ENCODE data around the gene CTLA4. TPM values are rescaled to one million over a fixed set of nuclear protein-coding genes. Genes with fewer than 3 reads are reported as not detected.

Gene CTLA4
- total and polyA plus RNA-seq, 2 of the 4 experiments (the other 2 are of a cell fraction) = not detected

DNA sequence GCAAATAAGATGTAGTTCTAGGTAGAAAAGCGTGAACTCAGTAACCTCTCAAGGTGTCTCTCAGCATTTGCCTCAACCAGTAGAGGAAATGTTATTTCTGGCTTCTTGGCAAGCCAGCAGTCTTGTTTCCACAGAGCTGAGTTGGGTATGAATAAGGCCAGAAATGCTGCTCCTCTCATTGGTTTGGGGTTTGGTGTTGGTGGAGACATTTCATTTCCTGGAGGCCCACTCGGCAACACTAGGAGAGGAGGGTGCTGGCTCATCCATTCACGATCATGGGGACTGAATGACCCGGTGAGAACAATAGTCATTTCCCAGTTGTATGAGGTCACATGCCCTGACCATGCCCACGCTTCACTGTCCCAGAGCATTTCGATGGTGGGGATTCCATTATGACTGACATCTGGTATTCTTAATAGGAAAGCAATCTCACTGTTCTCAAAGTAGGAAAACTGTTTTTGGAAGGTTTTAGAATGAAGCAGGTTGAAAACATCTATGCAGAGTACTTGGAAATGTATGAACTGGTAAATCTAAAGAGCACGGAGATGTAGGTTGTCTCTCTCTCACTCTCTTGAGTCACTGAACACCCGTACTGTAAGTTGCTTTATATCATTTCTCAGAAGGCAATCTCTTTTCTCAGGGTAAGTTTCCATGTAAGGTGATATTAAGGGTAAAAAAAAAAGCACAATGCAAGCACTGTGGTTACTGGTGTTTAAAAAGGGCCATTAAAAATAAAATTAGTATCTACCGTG, 37.1 kb upstream of the CTLA4 start:
- TF ChIP-seq MAFK (IDR thresholded peaks at IDR 0.05; ENCODE audit: low read depth, low read length) = no peak
- TF ChIP-seq RAD21 (IDR thresholded peaks at IDR 0.05; ENCODE audit: low read length) = no peak
- TF ChIP-seq CEBPB (IDR thresholded peaks at IDR 0.05; ENCODE audit: low read depth, low read length) = no peak
- no peak for TF ChIP-seq FOS (IDR thresholded peaks at IDR 0.05; ENCODE audit: low read depth, low read length)
- TF ChIP-seq, protein P1, sequence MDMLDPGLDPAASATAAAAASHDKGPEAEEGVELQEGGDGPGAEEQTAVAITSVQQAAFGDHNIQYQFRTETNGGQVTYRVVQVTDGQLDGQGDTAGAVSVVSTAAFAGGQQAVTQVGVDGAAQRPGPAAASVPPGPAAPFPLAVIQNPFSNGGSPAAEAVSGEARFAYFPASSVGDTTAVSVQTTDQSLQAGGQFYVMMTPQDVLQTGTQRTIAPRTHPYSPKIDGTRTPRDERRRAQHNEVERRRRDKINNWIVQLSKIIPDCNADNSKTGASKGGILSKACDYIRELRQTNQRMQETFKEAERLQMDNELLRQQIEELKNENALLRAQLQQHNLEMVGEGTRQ (IDR thresholded peaks at IDR 0.05; ENCODE audit: low read depth, low read length) = no peak
- no peak for TF ChIP-seq SMC3 (IDR thresholded peaks at IDR 0.05; ENCODE audit: low read depth, low read length)
- no peak for TF ChIP-seq BHLHE40 (IDR thresholded peaks at IDR 0.05; ENCODE audit: low read depth, low read length)
- TF ChIP-seq RFX5 (IDR thresholded peaks at IDR 0.05; ENCODE audit: low read depth, low read length) = no peak
- TF ChIP-seq POLR2A (IDR thresholded peaks at IDR 0.05; ENCODE audit: low read depth, low read length) = no peak
- no peak for TF ChIP-seq RCOR1 (IDR thresholded peaks at IDR 0.05; ENCODE audit: insufficient replicate concordance, low read length)
- no peak for TF ChIP-seq NFE2L2 (IDR thresholded peaks at IDR 0.05; ENCODE audit: low read depth, low read length)
- TF ChIP-seq CHD1 (IDR thresholded peaks at IDR 0.05; ENCODE audit: low read depth, low read length) = no peak
- TF ChIP-seq, protein P2, sequence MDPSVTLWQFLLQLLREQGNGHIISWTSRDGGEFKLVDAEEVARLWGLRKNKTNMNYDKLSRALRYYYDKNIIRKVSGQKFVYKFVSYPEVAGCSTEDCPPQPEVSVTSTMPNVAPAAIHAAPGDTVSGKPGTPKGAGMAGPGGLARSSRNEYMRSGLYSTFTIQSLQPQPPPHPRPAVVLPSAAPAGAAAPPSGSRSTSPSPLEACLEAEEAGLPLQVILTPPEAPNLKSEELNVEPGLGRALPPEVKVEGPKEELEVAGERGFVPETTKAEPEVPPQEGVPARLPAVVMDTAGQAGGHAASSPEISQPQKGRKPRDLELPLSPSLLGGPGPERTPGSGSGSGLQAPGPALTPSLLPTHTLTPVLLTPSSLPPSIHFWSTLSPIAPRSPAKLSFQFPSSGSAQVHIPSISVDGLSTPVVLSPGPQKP (IDR thresholded peaks at IDR 0.05; ENCODE audit: borderline replicate concordance, low read depth, low read length) = no peak
- TF ChIP-seq, protein P3, sequence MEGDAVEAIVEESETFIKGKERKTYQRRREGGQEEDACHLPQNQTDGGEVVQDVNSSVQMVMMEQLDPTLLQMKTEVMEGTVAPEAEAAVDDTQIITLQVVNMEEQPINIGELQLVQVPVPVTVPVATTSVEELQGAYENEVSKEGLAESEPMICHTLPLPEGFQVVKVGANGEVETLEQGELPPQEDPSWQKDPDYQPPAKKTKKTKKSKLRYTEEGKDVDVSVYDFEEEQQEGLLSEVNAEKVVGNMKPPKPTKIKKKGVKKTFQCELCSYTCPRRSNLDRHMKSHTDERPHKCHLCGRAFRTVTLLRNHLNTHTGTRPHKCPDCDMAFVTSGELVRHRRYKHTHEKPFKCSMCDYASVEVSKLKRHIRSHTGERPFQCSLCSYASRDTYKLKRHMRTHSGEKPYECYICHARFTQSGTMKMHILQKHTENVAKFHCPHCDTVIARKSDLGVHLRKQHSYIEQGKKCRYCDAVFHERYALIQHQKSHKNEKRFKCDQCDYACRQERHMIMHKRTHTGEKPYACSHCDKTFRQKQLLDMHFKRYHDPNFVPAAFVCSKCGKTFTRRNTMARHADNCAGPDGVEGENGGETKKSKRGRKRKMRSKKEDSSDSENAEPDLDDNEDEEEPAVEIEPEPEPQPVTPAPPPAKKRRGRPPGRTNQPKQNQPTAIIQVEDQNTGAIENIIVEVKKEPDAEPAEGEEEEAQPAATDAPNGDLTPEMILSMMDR (conservative IDR thresholded peaks at IDR 0.05; ENCODE audit: low read depth, low read length) = no peak
- Histone ChIP-seq H3K23ac (ENCODE audit: low read depth, low read length) (no peak overlapping the region), H2AK5ac (ENCODE audit: low read depth, low read length) (no peak overlapping the region), H4K5ac (ENCODE audit: low read depth, low read length) (no peak overlapping the region), H3K36me3 (ENCODE audit: control insufficient read depth, insufficient read depth, low read length) (no peaks in the 10 kb centered on the region), H3K9ac (ENCODE audit: low read depth, low read length) (no peak overlapping the region), H2BK120ac (ENCODE audit: low read depth, low read length) (no peak overlapping the region), H3K9me3 (ENCODE audit: control insufficient read depth, insufficient read depth, low read length) (no peaks in the 10 kb centered on the region), H3K4me3 (ENCODE audit: insufficient read depth, low read depth, low read length) (no peak overlapping the region), H3K18ac (ENCODE audit: low read depth, low read length) (no peak overlapping the region), H2AFZ (replicated peaks; ENCODE audit: low read length, poor library complexity) (no peak overlapping the region), H3K56ac (ENCODE audit: extremely low read depth, insufficient read depth, low read length) (no peak overlapping the region), H3K4me2 (ENCODE audit: low read depth, low read length) (no peak overlapping the region), H3K4me1 (ENCODE audit: control insufficient read depth, insufficient read depth, low read length) (no peaks in the 10 kb centered on the region), H4K20me1 (ENCODE audit: insufficient read depth, low read length) (no peaks in the 10 kb centered on the region), H3K79me1 (ENCODE audit: low read depth in 1 of 2, low read length in 2 of 2) (no peaks in the 10 kb centered on the region), H4K91ac (ENCODE audit: insufficient read depth, low read depth, low read length) (no peak overlapping the region), H3K27me3 (ENCODE audit: control insufficient read depth, insufficient read depth, low read length) (peaks cover 13% of the 10 kb centered on the region), H3K4ac (ENCODE audit: low read depth, low read length) (no peak overlapping the region), H2BK20ac (ENCODE audit: low read depth, low read length) (no peak overlapping the region), H3K27ac (ENCODE audit: insufficient read depth, low read length) (no peak overlapping the region), H3K9me1 (ENCODE audit: insufficient read depth, low read length) (no peaks in the 10 kb centered on the region), H3K14ac (replicated peaks; ENCODE audit: low read depth, low read length) (no peak overlapping the region), H2BK15ac (ENCODE audit: low read depth, low read length) (no peak overlapping the region), H2BK5ac (ENCODE audit: low read depth, low read length, poor library complexity, severe bottlenecking) (no peak overlapping the region), H2AK9ac (replicated peaks; ENCODE audit: low read depth, low read length, poor library complexity) (no peak overlapping the region), H4K8ac (ENCODE audit: low read depth in 2 of 2, low read length in 2 of 2) (no peak overlapping the region)
- intact Hi-C loops (cut with micrococcal nuclease) (no loop called here), in situ Hi-C loops (cut with MboI; ENCODE audit: low sequenced_read_pairs) (no loop called here), dilution Hi-C loops (cut with HindIII; ENCODE audit: low sequenced_read_pairs, unreplicated experiment) (no loop called here)
- no peak for DNase-seq
- 82% methylated on average over 2 of the region's 9 CpGs; no CpG with 5 or more reads in 1 of the 2 experiments for WGBS, 2 experiments (ENCODE audit: extremely low coverage in 2 of 2, insufficient read length in 1 of 2)
- BruUV-seq (replicated peaks) = no TSS peak
- ChIA-PET POLR2A (ENCODE audit: unreplicated experiment) (no interaction called here), CTCF (no interaction called here)
- ATAC-seq (ENCODE audit: low read depth) = no peak
